HG02885 (cell line): Measurements from ENCODE around the gene TGFBR1.

Source experiments
- ATAC-seq: cut with Tn5 transposase; IDR thresholded peaks from one replicate; pipeline ENCODE4 v1.9.1; 2021; ENCODE audit warnings: mild to moderate bottlenecking; ENCODE audit not compliant: unreplicated experiment, poor library complexity

The TGFBR1 gene

DNA sequence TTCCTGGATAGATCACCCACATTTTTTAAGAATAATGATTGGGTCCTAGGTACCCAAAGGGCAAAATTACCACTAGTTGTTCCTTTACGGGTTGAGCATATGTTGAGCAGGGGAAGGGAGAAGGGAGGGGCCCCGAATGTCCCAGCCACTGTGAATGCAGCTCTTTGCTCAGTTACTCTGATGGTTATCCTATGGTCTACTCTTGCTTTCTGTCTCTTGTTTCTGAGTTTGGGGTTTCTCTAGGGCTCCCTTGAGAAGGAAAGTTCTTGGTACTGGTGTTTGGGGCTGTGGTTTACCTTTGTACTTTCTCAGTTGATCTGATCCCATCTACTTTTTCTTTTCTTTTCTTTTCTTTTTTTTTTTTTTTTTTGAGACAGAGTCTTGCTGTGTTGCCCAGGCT lies 61.2 kb downstream of the TGFBR1 start:
- no peak for ATAC-seq

DNA sequence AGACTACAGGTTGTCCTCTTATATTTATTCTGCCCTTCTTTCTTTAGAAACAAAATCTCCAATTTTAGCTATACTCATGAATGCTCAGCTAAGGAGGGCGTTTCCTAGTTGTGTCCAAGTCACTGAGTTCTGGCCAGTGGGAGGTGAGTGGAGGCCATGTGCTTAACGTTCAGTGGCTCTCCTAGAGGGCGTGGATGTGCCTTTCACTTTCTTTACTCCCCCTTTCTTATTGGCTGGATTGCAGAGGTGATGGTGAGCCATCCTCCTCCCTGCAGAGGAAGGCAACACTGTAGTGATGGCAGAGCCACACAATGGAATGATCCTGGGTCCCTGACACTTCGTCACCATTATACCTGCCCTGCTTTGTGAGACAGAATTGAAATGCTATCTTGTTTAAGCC lies 62.2 kb downstream of the TGFBR1 start:
- peak; percentile 6 for ATAC-seq

DNA sequence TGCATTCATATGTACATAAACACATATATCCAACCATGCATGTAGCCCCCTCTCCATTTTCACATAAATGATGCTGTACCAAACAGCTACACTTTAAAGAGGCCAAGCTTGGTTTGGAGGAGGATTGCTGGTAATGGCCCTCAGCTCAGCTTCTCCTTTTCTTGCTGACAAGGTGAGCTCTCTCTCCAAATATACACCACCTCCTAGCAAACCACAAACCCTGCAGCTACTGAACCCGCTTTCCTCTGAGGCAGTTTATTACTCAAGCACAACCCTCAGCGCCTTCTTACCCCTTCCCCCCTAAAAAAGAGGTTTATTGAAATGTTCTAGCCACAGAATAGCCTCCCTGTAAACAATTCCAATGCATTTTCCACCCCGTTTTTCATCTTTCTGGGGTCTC lies 62.8 kb downstream of the TGFBR1 start:
- peak; percentile 73 for ATAC-seq

DNA sequence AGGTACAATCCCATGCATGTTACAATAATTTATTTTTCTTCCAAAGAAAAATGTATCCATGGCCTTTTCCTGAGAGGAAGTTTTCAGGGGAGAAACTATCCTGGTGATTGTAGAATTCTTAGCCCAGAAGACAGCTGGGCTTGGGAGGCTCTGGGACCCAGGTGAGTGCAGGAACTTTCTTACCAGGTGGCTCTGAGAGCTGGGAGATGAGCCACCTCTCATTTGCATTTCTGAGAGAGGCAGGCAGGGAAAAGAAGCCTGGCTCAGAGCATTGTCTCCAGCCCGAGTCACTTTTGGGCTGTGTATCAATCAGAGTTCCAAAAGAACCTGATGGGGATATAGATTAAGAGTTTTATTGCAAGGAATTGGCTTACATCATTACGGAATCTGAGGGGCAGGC lies 64.2 kb downstream of the TGFBR1 start:
- ATAC-seq = no peak

DNA sequence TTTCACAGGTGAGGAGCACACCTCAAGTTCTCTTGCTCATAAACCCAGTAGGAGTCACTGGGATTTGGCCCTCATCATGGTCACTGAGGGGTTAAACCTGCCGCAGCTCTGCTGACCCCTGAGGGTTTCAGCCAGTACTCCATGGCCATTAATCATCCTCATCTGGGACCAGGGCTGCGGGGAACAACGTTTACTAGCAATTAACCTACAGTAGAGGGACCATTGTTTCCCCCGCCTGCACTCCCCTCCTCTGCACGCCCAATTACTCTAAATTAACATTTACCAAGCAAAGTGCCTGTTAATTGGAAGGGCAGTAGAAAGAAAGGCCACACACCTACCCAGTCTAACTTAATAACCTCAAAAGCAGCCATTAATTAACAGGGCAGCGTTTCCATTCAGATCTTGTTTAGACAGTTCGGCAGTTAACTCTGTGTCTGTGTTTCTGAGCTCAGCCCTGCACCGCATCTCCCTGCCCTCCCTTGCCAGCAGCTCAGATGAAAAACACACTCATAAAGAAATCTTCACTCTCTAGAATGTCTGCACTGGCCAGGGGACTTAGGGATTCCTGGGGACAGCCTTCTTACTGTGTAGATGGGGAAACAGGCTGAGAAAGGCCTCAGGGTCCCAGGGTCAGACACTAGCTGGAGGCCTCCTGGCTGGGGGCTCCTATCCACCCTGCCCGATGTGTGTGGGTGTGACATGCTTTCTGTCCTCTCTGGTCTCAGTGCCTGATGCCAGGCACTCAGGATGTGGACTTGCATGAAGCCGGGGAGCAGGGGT lies 65.3 kb downstream of the TGFBR1 start:
- no peak for ATAC-seq

DNA sequence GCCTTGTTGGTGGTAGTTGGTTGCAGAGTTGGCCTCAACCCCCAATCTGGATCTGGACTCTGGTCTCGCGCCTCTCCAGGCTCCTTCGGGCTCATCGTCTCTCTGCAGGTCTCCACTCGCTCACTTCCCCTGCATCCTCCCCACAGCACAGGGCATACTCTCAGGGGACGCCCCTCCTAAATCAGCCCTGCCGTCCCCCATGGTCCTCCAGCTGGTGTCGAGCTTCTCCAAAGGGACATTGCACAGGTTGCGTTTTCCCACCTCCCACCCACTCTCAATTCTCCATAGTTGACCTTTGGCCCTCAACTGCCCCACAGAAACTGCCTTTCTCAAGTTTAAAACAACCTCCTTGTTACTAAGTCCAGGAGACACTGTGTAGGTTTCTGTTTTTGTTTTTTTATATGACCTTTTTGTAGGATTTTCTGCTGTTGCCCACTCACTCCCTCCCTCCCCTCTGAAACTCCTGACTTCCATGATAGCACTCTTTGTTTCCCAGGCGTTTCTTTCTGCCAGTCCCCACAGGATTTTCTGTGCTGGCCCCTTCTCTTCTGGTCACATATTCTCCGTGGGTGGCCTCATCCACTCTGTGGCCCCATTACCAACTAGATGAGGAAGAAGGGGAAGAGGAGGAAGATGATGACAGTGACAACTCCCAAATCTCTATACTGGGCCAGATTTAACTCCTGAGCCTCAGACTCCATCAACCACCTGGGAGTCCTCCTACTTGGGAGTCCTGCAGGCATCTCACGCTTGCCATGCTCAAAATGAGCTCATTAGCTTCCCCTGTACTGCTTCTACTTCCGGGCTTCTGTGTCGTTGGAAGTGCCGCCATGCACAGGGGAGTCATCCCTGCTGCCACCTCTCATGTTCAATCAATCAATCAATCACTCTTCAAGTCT lies 66.6 kb downstream of the TGFBR1 start:
- no peak for ATAC-seq

DNA sequence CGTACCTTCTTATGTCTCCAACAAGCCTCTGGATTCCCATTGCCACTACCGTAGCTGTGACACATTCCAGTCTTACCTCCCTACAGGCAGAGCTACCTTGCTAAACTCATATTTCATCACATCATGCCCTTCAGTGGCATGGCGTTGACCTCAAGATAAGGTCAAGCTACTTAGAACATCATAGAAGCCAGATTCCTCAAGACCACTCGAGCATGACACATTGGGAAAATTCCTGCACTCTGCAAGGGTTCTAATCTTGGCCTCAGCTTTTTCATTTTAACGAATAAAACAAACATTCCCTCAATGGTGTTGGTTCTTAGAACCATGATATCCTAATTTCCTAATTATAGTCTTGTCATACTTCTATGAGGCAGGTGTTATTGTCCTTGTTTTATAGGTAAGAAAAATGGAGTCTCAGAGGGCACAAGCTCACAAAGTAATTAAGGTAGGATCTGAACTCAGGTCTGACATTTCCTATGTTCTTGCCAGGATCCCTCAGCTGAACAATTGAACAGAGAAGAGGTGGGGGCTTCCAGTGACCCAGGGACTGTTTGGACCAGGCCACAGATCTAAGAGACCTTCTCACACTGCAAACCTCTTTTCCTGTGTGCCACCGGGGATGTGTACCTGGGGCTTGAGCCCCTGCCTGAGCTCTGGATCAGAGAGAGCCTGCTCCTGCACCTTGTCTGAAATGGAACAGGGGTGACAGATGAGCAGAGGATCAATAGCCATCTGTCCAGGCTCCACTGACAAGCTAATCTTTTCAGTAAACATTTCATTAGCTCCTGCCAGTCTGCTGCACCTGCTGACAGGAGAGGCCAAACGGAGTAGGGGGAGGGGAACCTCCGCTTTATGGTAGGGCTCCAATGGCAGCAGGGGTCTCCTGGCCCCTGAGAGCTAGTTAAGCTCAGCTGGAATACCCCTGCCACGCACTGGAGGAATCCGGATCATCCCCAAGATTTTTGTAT lies 67.5 kb downstream of the TGFBR1 start:
- ATAC-seq = no peak

DNA sequence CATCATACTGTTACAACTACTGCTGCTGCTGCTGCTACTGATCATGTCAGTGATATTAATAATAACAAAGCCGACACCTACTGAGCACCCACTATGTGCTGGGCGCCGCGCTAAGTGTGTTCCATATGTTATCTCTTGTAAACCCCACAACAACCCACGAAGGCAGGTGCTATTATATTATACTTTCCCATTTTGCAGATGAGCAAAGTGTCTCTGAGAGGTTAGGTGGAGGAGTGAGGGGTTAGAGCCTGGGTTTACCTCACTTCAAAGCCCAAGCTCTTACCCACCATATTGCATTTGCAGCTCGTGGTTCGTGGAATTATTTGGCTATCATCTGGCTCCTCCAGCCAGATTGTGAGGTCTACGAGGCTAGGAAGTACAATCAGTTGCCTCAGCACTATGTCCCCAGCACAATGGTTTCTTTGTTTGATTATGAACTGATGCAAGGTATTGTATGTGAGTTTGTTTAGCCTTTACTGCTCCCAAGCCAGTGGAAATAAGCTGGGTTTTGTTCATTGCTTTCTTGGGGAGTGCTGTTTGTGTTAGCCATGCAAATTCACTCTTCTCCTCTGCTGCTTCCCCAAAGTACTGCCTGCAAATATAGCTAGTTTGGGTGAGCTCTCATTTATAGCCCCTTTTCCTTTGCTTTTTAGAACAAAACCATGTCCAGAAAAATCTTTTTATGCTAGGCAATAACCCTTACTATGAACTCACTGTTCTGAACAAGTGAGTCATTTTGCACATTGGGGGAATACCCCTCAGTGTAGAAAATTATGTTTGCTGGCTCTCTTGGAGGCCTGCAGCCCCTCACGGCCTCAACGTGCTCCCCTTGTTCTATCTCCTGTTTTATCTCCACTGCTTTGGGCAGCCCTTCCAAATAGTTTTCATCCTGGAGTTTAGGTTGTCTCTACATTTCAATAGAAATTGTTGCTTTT lies 68.9 kb downstream of the TGFBR1 start:
- peak; percentile 75 for ATAC-seq

DNA sequence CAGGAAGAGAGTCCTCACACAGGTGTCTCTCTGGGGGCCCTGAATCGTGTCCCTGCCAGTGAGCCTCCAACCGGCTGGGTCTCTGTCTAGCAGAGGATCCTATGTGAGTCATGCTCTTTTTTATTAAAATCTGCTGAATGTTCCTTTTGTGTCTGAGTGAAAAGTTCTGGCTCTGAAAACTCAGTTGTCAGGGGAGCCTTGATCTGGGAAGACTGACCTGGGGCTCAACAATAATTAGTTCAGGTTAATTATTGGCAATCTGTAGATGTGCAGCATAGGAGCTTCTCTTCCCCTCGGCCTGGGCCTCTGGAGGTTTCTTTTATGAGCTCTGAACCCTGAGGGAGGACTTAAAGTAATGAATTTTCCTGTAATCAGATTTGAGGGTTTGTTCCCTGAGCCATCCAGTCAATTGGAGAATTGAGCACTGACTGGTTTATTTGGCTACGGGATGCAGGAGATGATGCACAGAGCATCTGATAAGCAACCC lies 71.7 kb downstream of the TGFBR1 start:
- ATAC-seq = no peak

DNA sequence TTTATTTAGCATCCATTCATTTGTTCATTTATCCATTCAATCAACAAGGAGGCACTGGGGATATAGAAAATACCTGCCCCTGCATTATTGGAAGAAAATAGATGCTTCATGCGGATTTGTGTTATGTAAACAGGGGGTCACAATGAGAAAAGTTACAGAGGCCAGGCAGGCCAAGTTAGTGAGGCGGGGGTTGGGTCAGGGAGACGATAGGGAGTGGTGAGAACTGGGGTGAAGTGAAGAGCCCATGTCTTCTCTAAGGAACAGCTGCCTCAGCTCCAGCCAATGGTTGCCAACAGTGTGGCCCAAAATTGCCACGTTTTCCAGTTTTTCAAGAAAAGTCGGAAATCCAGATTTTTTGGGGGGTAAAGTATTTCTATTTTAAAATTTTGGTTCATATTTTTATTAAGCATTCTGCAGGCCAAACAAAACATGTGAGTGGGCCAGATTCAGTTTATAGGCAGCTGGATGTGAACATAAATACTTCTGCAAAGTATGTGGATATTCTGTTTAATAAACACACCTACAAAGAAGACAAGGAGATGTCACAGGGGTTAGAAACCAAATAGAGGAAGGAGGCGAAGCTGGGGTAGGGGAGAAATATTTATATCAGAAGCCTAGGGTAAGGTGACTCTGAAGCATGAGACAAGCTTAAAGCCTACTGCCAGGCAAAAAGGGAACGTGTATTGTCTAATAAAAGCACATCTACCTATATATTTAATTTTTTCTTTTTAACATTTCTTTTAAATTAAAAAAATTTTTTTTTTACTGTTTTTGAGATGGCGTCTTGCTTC lies 72.9 kb downstream of the TGFBR1 start:
- no peak for ATAC-seq

DNA sequence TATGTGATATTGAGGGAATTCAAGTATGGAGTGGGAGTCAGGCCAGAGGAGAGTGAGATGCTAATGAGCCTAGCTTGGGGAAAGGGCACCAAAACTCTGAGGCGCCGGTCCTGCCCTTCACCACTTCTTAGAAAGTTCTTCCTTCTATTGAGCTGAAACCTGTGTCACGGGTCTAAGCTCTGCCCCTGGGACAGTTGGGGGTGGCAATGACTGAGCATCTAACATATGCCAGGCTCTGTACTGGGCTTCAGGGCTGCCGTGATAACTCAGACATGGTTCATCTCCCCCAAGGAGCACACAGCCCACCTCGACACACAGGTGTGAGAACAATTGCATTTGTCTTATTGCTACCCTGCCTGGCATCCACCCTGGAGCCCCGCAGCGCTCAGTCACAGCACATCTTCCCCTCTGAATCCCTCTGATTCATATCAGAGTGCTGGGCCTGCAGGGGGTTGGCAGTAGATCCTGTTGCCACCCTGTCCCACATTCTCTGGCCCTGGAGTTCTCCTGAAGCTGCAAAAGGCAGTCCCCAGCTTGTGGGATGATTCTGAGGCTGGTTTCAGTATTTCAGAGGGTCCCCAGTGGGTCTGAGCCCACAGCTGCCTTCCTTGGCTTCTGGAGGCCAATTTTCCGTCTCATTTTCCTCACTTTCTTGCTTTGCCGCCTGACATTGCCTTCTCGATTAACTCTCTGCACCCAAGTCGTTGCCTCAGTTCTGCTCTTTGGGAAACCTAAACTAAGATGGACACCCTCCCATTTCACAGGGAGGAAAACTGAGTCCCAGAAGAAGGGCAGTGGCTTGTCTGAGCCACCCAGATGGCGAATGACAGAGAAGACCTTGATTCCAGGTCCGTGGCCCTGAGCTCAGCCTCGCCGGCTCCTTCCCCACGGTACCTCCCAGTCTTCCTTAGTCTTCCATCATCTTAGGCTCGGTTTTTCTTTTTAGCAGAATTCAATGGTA lies 74.3 kb downstream of the TGFBR1 start:
- no peak for ATAC-seq

DNA sequence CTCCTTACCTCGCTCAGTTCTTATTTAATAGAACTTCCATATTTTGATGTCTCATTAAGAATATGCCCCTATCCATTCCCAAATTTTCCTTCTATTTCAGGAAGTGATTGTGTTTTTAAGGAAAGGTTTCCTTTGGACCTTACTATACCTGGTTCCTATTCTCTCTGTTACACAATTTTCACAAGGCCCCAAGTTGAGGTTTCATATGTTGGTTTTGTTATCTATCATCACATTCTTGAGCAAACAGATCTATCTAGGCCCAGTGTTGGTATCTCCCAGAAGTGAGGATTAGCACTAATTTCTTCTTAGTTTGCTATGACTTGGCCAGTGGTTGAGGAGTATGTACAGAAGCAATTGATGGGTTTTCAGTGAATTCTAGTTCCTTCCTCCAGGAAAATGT lies 75.3 kb downstream of the TGFBR1 start:
- ATAC-seq = peak; percentile 62

DNA sequence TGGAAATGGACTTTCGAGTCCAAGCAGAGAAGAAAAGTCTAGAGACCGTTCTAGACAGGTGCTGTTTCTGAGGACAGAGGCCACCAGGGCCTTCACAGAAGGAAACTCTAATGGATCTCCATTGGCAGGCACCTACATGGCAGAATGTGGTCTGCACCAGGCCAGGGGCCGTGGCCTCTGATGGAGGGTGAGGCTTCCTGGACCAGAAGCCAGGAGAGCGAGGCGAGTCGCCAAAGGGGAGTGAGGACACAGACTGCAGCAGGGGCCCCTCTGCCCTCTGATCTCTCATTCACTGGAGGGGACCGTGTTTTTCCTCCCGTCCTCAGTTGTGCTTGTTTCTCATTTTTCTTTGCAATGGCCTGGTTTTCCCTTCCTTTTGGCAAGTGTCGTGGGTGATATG lies 75.7 kb downstream of the TGFBR1 start:
- no peak for ATAC-seq

DNA sequence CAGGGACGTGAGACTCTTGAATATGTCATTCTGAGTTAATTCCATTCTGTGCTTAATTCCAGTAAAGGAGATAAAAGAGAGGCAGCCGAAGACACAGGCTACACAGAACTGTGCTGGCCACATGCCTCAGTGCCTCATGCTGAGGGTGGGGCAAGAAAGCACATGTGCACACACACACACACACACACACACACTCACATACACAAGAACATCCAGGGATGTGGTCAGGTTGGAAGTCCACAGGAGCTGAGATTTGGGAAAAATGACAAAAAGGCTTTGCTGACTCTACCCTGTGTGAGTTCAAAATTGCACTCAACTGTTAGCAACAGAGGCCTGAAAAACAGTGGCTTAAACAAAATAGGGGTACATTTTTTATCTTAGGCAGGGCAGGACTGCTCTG lies 76.3 kb downstream of the TGFBR1 start:
- no peak for ATAC-seq

DNA sequence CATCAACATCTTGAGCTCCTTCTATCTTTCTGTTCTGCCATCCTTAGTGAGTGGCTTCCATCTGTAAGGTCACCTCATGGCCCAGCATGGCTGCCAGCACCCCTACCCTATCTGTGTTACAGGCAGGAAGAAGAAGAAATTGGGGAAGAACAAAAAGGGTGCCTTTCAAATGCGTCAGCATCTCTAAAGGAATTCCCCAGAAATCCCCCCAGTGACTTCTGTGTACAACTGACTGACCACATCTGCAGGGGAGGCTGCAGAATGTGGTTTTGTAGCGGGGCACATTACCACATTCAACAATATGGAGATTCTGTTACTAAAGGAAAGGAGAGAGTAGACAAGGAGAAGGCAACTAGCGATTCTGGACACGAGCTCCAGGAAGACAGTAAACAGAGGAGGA lies 76.7 kb downstream of the TGFBR1 start:
- ATAC-seq = peak; percentile 48

DNA sequence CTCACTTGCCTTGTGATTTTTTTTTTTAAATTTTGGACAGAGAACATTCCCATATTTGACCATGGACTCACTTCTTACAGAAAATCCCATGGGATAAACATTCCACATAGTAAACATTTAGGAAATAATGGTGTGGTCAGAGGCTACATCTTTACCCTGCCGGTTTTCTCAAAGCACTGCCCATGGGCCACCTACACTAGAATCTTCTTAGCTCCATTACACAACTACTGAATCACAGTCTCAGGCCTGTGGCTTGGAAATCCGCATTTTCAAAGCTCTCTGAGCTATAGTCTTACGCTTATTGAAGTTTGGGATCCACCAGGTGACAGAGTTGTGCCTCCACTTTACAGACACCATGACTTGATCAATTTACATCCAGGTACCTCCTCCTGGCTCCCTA lies 77.4 kb downstream of the TGFBR1 start:
- no peak for ATAC-seq

DNA sequence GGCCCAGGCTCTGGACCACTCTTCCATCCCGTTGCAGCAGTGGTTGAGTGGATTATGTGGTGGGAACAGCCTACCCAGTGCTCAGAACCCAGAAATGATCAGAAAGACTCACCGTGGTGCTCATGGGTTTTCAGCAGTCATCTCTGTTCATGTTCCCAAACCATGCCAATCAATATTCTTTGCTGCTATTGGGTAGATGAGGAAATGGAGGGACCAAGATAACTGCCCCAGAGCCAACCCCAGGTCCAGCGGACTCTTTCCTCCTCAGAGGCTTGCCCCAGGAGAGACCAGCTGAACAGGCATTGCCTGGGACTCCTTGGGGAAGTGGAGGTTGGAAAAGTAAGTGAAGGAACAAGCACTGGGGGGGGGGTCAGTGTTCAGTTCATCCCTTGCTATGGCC lies 78.7 kb downstream of the TGFBR1 start:
- ATAC-seq = no peak
